GM21576 (cell line): ENCODE measurements around the gene CYCS.
"Not testable (repeated sequence)": the region's sequence is repeated elsewhere in the genome, so short reads cannot be mapped to it uniquely, and the experiment has no call there.

Source experiments
- ATAC-seq: cut with Tn5 transposase; IDR thresholded peaks from one replicate; pipeline ENCODE4 v1.9.1; 2021; ENCODE audit warnings: mild to moderate bottlenecking, moderate library complexity; ENCODE audit not compliant: unreplicated experiment

CYCS gene

DNA sequence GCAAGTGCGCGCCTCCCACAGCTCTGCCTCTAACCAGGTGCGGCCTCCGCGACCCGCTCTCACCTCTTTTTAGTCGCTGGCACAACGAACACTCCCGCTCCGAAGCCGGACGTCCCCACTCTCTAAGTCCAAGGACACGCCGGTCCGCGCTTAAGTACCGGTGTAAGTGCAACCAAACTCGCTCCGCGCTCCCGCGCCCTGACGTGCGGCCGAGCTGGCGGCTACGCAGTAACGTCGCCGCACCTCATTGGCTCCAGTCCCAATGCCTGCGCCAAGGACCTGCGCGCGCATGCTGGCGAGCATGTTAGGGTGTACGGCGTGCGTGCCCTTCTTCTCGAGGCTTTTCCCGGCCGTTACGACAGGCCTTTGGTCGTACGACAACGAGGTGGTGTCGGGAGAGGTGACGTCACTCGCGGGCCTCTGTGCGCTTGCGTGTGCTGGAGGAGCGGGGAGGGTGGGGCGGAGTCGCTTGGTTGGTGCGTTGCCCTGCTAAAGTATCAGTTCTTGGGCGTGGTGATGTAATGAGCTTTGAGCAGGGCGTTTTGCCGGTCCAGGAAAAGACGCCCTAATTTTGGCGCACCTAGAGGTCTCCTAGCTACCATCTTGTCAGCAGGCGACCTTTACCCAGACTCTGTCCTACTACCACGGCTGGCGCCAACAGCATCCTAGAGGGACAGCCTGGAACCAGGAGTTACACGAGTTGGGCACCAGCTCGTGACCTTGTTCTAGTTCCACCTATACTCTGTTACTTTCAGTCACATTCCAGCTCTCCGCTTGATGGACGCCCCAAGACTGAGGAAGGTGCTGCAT lies at the start of gene CYCS:
CYCS (minus strand) TSS at position 124 of the 810 bp plus-strand sequence. CDS start 1,141 bp downstream, outside the sequence.
- peak; percentile 91 for ATAC-seq

DNA sequence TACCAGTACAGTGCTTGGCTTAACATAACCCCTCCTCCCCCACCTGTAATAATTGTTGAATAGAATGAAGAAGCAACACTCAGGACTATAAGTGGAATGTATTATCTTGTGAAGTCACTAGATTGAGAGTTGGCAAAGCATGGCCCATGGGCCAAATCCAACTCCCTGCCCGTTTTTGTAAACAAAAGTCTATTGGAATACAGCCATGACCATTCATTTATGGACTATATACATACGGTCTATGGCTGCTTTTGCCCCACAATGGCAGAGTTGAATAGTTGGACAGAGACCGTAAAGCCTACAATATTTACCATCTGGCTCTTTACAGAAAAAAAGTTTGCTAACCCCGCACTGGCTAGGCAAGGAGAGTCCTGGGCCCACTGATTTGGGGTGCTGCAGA lies 48.1 kb upstream of the CYCS start:
- ATAC-seq: no peak

DNA sequence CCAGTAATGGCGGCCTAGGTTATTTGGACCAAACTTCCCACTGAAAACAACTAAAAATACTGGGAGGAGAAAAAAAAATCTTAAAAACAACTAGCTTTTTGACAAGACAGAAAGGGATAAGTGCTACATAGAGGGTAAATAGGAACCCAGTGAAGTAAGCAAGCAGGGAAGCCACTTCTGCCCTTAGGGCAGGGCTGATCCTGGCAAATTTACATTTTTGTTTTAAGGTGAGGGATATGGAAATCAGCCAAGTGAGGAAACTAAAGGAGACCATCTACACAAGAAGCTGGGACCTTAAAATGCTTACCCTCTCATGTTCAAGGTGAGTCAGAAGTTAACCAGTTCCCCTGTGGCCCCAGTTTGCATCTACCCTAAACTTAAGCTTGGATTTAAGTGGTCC lies 46.5 kb upstream of the CYCS start:
- no peak for ATAC-seq

DNA sequence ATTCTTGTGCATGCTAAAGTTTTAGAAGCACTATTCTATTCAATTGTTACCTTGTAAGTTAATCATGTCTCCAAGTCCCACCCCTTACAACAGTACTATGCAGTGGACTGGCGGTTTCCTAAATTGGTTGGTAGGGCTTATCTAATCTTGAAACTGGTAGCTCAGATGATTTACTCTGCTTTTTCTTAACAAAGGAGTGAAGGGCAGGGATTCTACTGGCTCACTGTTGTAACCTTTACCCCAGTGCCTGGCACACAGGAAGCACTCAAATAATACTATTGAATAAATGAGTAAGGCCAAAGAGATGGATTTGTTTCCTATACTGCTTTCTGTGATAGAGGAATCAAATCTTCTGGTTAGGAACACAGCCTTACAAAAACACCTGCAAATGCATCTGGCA lies 46.0 kb upstream of the CYCS start:
- no peak for ATAC-seq

DNA sequence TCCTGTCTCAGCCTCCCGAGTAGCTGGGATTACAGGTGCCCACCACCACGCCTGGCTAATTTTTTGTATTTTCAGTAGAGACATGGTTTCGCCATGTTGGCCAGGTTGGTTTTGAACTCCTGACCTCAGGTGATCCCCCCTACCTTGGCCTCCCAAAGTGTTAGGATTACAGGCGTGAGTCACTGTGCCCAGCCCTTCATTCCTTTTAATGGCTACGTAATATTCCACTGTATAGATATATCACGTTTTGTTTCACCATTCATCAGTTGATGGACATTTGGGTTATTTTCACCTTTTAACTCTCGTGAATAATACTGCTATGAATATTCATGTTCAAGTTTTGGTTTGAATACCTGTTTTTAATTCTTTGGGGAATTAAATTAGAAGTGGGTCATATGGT lies 44.6 kb upstream of the CYCS start:
- ATAC-seq: no peak

DNA sequence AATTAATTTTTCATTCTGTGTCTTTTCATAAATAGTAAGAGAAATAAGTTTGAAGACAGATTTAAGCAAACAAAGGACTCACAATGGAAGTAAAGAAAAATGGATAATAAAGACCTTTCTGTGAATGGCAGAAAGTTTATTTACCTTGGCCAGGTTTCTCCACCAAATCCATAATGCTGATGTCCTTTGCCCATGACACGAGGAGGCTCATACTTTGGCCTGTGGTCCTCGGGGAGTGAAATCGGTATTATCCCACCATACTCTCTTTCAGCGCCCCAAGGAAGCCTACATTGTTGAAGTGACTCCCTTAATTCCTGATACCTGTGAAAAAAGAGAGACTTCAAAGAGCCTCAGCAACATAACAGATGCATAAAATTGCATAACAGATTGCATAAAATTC lies 43.1 kb upstream of the CYCS start:
- no peak for ATAC-seq

DNA sequence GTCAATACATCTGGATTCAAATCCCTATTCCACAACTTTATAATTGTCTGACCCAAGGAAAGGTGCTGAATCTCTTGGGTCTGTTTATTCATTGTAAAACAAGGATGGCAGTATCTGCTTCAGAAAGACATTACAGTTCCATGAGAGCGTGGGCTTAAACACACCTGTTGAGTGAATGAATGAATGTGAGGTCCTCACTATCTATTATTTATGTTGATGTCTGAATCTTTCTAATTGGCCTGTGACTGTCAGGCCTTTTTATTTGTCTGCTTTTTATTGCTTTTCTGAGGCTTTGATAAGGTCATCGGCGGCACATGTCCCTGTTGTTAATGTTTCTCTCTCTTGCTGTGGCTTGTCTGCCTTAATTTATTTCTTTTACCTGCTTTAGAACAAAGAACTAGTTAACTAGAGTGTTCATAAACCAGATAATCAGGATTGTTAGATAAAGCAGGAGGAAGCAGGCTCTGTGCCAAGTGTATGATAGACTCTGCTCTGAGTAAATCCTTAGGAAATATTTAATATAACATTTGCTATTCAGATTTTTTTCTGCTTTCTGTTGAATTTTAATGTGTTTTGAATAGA lies 42.3 kb upstream of the CYCS start:
- ATAC-seq: no peak

DNA sequence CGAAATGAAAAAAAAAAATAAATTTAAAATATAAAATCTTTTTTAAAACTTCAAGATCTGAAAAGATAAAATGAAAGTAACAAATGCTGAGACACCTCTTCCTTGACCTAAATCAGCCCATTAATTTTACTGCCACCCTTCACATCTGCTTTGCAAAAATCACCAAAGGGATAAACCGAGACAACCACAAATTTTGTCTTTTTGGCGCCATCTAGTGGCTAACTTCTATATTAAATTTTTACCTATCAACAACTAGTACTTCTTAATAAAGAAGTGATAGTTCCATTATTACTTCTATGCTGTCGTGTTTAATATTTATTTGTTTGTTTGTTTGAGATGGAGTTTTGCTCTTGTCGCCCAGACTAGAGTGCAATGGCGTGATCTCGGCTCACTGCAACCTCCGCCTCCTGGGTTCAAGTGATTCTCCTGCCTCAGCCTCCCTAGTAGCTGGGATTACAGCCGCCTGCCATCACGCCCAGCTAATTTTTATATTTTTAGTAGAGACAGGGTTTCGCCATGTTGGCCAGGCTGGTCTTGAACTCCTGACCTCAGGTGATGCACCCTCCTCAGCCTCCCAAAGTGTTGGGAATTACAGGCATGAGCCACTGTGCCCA lies 35.0 kb upstream of the CYCS start:
- not testable (repeated sequence) for ATAC-seq

DNA sequence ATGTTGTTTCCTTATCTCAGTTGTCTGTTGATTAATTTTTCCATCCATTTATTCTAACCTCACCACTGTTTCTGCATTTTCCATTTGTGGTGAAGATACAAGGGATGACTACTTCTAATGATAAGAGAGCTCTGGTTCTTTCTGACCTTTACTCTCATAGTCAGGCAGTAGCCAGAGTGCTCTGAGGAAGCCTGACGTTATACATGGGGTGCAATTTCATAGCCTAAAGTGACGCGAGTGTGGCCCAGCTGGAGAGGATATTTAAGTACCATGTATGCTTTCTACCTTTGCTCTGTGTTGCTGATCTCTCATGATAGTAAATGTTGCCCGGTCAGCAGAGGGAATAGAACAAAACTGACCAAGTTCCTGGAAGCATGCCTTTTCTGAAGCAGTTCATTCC lies 33.9 kb upstream of the CYCS start:
- ATAC-seq: no peak

DNA sequence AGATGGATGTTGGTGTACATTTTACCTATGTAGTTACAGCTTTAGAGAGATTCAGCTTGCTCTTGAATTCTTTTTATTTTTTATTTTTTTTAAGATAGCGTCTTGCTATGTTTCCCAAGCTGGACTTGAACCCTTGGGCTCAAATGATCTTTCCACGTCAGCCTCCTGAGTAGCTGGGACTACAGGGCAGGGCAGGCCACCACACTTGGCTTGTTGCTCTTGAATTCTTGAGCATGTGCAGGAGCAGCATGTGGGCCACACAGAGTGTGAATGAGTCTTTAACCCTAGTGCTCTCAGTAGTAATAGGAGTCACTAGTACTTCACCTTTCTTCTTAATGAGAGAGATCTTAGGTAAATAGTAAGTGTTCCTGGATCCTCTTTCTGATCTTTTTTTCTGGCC lies 26.7 kb upstream of the CYCS start:
- ATAC-seq: no peak

DNA sequence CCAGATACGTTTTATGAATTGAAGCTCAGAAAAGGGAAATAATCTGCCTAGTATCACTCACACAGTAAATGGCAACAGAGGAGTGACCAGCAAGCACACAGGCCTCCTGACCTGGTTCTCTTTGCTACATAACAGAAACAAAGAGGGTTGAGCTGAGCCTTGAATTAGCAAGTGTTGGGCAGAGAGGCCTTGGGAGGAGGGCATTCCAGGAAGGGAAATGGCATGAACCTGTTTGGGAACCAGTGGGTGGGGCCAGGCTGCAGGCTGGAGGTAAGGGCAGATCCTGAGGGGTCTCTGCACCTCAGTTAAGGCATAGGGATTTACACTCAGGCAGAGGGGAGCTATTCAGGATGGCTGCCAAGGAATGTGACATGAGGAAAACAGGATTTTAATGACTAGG lies 24.8 kb upstream of the CYCS start:
- no peak for ATAC-seq

DNA sequence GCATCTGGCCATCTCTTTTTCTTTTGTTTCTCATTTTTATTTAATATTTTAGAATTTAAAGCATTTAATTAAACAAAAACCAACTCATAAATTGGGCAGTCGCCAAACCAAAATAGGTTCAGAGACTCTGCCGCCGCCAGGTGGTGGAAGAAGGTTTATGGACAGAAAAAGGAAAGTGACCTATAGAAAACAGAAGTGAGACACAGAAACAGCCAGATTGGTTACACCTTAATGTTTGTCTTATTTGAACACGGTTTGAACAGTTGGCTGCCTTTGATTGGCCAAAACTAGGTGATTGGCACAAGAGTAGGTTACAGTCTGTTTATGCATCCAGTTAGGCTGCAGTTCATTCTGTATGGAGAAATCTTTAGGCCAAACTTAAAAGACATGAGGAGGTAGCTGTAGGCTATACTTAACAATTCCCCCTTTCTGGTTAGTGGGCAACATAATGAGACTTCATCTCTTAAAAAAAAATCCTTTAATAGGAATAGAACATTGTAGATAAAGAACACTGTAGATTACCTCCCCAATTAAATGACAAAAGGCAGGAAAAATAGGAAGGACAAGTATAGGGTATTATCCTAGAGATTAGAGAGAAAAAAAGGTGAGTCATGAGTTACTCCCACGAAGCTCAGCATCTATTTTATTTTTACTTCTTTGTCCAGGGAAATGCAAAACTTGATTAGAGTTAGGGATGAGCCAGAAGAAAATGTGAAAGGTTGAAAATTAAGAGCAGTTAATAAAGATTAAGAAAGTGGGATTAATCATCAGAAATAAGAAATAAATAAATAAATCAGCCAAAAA lies 23.9 kb upstream of the CYCS start:
- no peak for ATAC-seq

DNA sequence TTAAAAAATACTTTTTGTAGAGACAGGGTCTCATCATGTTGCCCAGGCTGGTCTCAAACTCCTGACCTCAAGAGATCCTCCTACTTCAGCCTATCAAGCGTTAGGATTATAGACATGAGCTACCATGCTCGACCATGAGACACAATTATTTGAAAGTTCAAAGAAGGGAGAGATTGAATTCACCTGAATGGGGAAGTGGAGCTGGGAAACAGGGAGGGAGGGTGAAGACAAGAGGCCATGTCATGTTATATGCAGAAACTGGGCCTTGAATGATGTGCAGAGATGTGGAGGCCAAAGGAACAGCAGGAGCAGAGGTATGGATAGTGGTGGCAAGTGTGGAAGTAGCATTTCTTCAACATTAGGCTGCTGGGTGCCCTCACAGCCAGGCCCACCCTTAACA lies 18.7 kb upstream of the CYCS start:
- ATAC-seq: no peak

DNA sequence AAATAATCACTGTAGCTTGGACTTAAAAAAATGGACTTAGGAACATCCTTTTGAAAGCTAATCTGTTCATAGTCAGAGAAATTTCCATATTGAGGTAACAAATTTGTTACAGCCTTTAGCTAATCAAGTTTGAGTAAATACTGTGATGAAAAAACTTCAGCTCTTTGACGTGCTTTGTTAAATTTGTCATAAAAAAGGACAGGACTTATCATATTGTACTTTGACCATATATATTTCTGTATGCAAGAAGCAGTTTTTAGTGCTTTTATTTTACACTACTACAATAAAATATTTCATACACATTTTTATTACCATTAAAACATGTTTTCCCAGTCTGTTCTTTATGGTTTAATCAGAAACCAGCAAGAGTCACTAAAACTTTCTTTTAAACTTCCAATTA lies 14.5 kb upstream of the CYCS start:
- ATAC-seq: no peak

DNA sequence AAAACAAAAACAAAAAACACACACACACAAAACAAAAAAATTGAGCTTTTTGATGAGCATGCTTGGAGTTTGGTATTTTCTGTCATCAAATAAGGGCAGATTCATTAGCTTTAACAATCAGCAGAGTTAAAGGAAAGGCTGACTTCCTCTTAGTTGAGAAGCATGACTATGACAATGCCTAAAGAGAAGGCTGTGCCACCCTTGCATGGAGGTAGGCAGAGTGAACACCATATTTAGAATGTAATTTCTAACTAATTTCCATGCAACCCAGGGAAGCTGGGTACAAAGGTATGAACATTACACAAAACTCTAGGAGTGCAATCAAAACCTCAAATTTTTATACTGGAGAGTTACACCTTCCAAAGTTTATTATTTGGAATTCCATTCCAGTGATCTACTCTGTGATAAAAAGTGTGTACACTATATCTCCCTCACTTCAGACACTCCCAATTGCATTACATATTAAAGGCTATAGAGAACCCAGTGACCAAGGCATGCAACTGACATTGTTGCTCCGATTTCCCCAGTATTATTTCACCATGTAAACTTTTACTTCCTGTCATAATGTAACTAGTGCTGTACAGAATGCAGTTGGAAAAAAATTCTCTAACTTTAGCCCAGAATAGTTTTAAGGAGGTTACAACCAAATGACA lies 9.4 kb upstream of the CYCS start:
- ATAC-seq: no peak

DNA sequence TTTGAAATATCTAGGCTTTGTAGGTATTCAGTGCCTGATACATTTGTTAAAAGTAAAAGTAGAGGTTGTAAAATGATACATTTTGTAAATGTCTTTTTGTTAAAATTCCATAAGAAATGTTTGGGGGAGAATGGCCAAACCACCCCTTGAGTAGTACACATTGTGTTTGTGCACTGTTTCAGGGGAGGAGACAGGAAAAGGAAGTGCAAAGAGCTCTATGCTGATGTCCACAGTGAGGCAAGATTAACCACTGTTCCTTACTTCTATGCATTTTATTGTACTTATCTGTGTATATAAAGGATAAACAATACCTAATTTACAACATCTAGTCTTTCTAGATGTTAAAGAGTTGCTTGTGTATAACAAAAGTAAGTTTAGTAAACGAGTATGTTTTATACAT lies 7.4 kb upstream of the CYCS start:
- ATAC-seq: no peak

DNA sequence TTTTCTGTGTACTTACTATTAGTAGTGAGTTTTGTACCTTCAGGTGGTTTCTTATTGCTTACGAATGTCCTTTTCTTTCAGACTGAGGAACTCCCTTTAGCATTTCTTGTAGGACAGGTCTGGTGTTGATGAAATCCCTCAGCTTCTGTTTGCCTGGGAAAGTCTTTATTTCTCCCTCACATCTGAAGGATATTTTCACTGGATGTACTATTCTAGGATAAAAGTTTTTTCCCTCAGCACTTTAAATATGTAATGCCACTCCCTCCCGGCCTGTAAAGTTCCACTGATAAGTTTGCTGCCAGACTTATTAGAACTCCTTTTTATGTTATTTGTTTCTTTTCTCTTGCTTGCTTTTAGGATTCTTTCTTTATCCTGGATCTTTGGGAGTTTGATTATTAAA lies 1.7 kb upstream of the CYCS start:
- no peak for ATAC-seq

DNA sequence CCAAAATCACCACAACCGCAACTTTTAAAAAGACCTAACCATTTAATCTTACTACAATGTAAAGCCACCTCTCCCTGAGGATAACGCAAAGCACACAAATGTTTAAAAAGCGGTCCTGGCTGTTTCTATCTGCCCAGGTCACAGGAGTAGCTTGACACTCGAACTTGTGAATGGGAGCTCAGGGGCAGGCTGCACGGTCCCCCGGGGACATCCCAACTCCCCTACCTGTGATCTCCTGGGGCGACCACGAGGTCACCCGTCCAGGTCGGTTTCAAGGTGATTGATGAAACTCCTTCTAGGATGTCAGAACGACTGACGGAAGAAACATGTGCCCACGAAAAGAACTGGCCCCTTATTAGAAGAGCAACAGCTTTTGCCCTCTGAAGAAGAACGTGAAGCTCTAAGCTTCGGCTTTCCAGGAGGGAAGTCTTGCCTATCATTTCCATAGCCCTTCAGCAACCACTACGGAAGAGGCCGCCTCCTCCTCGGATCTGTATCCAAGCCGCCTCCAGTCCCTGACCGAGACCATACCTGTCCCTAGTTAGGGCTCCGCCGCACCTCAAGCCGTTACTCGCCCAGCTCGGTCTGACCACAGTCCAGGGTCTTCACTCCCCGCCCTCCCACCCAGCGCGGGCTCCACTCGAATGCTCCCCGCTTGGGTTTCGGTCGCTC lies 459 bp downstream of the CYCS start:
- peak; percentile 11 for ATAC-seq

DNA sequence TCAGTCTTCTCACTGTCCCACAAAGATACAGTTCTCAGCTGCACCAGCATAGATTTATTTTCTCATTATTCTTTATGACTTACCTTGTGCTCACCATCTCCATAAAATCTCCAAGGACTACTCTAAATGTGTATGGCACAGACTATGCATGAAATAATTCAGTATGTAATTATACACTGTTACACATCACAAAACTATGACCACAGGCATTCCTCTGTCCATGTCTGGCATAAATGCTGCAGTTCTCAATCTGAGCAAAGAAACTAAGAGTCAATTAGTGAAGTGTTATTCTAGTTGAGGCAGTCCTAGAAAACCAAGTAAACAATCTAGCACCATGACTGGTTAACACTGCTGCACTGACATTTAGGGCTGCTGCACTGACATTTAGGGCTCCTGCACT lies 2.7 kb downstream of the CYCS start:
- ATAC-seq: no peak

DNA sequence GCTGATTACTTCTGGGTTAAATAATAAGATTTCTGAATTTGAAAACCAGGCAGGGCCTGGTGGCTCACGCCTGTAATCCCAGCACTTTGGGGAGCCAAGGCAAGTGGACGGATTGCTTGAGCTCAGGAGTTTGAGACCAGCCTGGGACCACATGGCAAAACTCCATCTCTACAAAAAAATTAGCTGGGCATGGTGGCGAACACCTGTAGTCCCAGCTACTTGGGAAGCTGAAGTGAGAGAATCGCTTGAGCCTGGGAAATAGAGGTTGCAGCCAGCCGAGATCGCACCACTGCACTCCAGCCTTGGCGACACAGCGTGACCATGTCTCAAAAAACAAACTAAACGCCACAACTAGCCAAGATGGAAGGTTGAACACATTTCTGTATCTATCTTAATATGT lies 3.5 kb downstream of the CYCS start:
- ATAC-seq: no peak
